ENCODE measurements around the gene COG1. TPM values are rescaled to one million over a fixed set of nuclear protein-coding genes. Genes with fewer than 3 reads are reported as not detected.

COG1 gene
- total and polyA plus RNA-seq, 2 donors (not counting 3 experiments of a cell fraction or from before 2014, with no cell fraction given) = 26.2 to 39.0 TPM

- no peaks in the 10 kb centered on the region for H3K9me3 ChIP-seq (replicated peaks; ENCODE audit: control insufficient read depth, insufficient read depth, low read length)
- H3K4me2 ChIP-seq (ENCODE audit: insufficient read depth, low read length) = no peak overlapping the region
- FAIRE-seq (no peak), DNase-seq (ENCODE audit: low read depth, low spot score) (no peak)
- H4K20me1 ChIP-seq (replicated peaks; ENCODE audit: control insufficient read depth, extremely low read depth, insufficient read depth, low read length) = no peaks in the 10 kb centered on the region
- no peak overlapping the region for H3K27ac ChIP-seq (ENCODE audit: insufficient read depth, low read depth, low read length)
- no peak overlapping the region for H2AFZ ChIP-seq (ENCODE audit: low read depth, low read length)
- intact Hi-C loops (cut with micrococcal nuclease) (no loop called here), dilution Hi-C loops (cut with MboI; ENCODE audit: extremely low pct_ligation_motif_present, low sequenced_read_pairs) (no loop called here)
- no peaks in the 10 kb centered on the region for H3K9me1 ChIP-seq (replicated peaks; ENCODE audit: control insufficient read depth, extremely low read depth, insufficient read depth, low read length)
- BruUV-seq (replicated peaks) = no TSS peak
- no peak overlapping the region for H3K9ac ChIP-seq (replicated peaks; ENCODE audit: extremely low read depth, insufficient read depth, low read length)
- no peaks in the 10 kb centered on the region for H3K79me2 ChIP-seq (ENCODE audit: control insufficient read depth, insufficient read depth, low read length)
- ChIA-PET POLR2A (no interaction called here), CTCF (interaction anchor here (1.2 to 13.5 kb wide), 3 partner anchors 17 to 622 kb away, joined by 3 to 236 read pairs (median 5); no protein-coding TSS in a partner anchor)
- no peaks in the 10 kb centered on the region for H3K36me3 ChIP-seq (ENCODE audit: control insufficient read depth in 2 of 2, extremely low read depth in 1 of 2, insufficient read depth in 2 of 2, low read length in 2 of 2)
- H3K4me1 ChIP-seq (ENCODE audit: control insufficient read depth, extremely low read depth, insufficient read depth, low read length) = no peaks in the 10 kb centered on the region
- no peaks in the 10 kb centered on the region for H3K27me3 ChIP-seq (ENCODE audit: control insufficient read depth in 2 of 2, insufficient read depth in 2 of 2, low read length in 2 of 2)
- H3K4me3 ChIP-seq (replicated peaks in 1 of 3; ENCODE audit: insufficient read depth in 1 of 3, low read depth in 1 of 3, low read length in 3 of 3) = no peak overlapping the region
- TF ChIP-seq FOS (IDR thresholded peaks at IDR 0.05; ENCODE audit: borderline replicate concordance, insufficient read depth, low read length) = no peak
- no peak for TF ChIP-seq POLR2A (IDR thresholded peaks at IDR 0.05; ENCODE audit: low read depth, low read length)
- TF ChIP-seq MYC (IDR thresholded peaks at IDR 0.05; ENCODE audit: low read depth, low read length) = no peak
- no peak for TF ChIP-seq EZH2 (IDR thresholded peaks at IDR 0.05; ENCODE audit: borderline replicate concordance, low read depth, low read length, severe bottlenecking)
- TF ChIP-seq POLR2AphosphoS5 (IDR thresholded peaks at IDR 0.05; ENCODE audit: insufficient read depth, low read depth, low read length) = no peak
- no peak for TF ChIP-seq GATA2 (IDR thresholded peaks at IDR 0.05; ENCODE audit: insufficient read depth, insufficient read length, low read depth, low read length)
- TF ChIP-seq MAX (IDR thresholded peaks at IDR 0.05; ENCODE audit: insufficient read depth, insufficient read length) = no peak
- TF ChIP-seq JUN (IDR thresholded peaks at IDR 0.05; ENCODE audit: borderline replicate concordance, insufficient read depth, insufficient read length, low read depth) = no peak
Measured at GRCh38 chr17:73179387-73179786, 13.5 kb upstream of the COG1 start.

GRCh38 chr17:73179878-73180277, 13.0 kb upstream of the COG1 start:
- no peak overlapping the region for H3K27ac ChIP-seq (ENCODE audit: insufficient read depth, low read depth, low read length)
- DNase-seq (ENCODE audit: low read depth, low spot score) = no peak
- TF ChIP-seq FOS (IDR thresholded peaks at IDR 0.05; ENCODE audit: borderline replicate concordance, insufficient read depth, low read length) (no peak), MAX (IDR thresholded peaks at IDR 0.05; ENCODE audit: insufficient read depth, insufficient read length) (no peak), POLR2AphosphoS5 (IDR thresholded peaks at IDR 0.05; ENCODE audit: insufficient read depth, low read depth, low read length) (no peak), POLR2A (IDR thresholded peaks at IDR 0.05; ENCODE audit: low read depth, low read length) (no peak), EZH2 (IDR thresholded peaks at IDR 0.05; ENCODE audit: borderline replicate concordance, low read depth, low read length, severe bottlenecking) (no peak), GATA2 (IDR thresholded peaks at IDR 0.05; ENCODE audit: insufficient read depth, insufficient read length, low read depth, low read length) (no peak), CTCF (IDR thresholded peaks at IDR 0.05; ENCODE audit: extremely low read depth in 1 of 2, insufficient read depth in 1 of 2, low read depth in 1 of 2, low read length in 2 of 2) (no peak), JUN (IDR thresholded peaks at IDR 0.05; ENCODE audit: borderline replicate concordance, insufficient read depth, insufficient read length, low read depth) (no peak), MYC (IDR thresholded peaks at IDR 0.05; ENCODE audit: low read depth, low read length) (no peak)
- ChIA-PET CTCF (interaction anchor here (0.9 to 13.5 kb wide), 4 partner anchors 9 to 623 kb away, joined by 3 to 236 read pairs (median 4); no protein-coding TSS in a partner anchor), POLR2A (no interaction called here)
- no peak overlapping the region for H3K9ac ChIP-seq (replicated peaks; ENCODE audit: extremely low read depth, insufficient read depth, low read length)
- H3K9me1 ChIP-seq (replicated peaks; ENCODE audit: control insufficient read depth, extremely low read depth, insufficient read depth, low read length) = no peaks in the 10 kb centered on the region
- no peak overlapping the region for H2AFZ ChIP-seq (ENCODE audit: low read depth, low read length)
- no peaks in the 10 kb centered on the region for H3K27me3 ChIP-seq (ENCODE audit: control insufficient read depth in 2 of 2, insufficient read depth in 2 of 2, low read length in 2 of 2)
- no peak for FAIRE-seq
- H3K4me1 ChIP-seq (ENCODE audit: control insufficient read depth, extremely low read depth, insufficient read depth, low read length) = no peaks in the 10 kb centered on the region
- dilution Hi-C loops (cut with MboI; ENCODE audit: extremely low pct_ligation_motif_present, low sequenced_read_pairs) (no loop called here), intact Hi-C loops (cut with micrococcal nuclease) (no loop called here)
- H3K4me3 ChIP-seq (replicated peaks in 1 of 3; ENCODE audit: insufficient read depth in 1 of 3, low read depth in 1 of 3, low read length in 3 of 3) = no peak overlapping the region
- no peaks in the 10 kb centered on the region for H3K36me3 ChIP-seq (ENCODE audit: control insufficient read depth in 2 of 2, extremely low read depth in 1 of 2, insufficient read depth in 2 of 2, low read length in 2 of 2)
- BruUV-seq (replicated peaks) = no TSS peak
- no peaks in the 10 kb centered on the region for H3K79me2 ChIP-seq (ENCODE audit: control insufficient read depth, insufficient read depth, low read length)
- no peaks in the 10 kb centered on the region for H3K9me3 ChIP-seq (replicated peaks; ENCODE audit: control insufficient read depth, insufficient read depth, low read length)
- H4K20me1 ChIP-seq (replicated peaks; ENCODE audit: control insufficient read depth, extremely low read depth, insufficient read depth, low read length) = no peaks in the 10 kb centered on the region
- no peak overlapping the region for H3K4me2 ChIP-seq (ENCODE audit: insufficient read depth, low read length)

Measured in endothelial cell of umbilical vein (primary cell).